CD8-positive, alpha-beta memory T cell (primary cell): ENCODE data around the gene GPD2. TPM values are rescaled to one million over a fixed set of nuclear protein-coding genes. Genes with fewer than 3 reads are reported as not detected.

Source experiments
- CTCF ChIA-PET: fragments of 350-600 bp; sonication (Branson Sonifier 250); formaldehyde crosslinking; loops from one replicate; lab custom pipeline; 2021; ENCODE audit warnings: antibody characterized with exemption; lab: Charles Lee
- POLR2A ChIA-PET: fragments of 350-600 bp; sonication (Branson Sonifier 250); formaldehyde crosslinking; loops from one replicate; lab custom pipeline; 2021; ENCODE audit warnings: antibody characterized with exemption; lab: Charles Lee
- DNase-seq, 5 donors: peaks; one replicate each; pipeline versions ENCODE4 v3.0.0 to v3.0.0-alpha.2; 2020 to 2022; ENCODE audit warnings: mixed read lengths in 1 of 5
- H3K27ac ChIP-seq: one replicate; pipeline ENCODE4 v1.7.0; 2013; ENCODE audit warnings: low read depth, mild to moderate bottlenecking, low read length, moderate library complexity
- H3K27me3 ChIP-seq: 2 replicates; pipeline ENCODE4 v1.7.0; 2013; ENCODE audit warnings: low read length, mild to moderate bottlenecking; ENCODE audit not compliant: insufficient read depth, poor library complexity, severe bottlenecking
- H3K36me3 ChIP-seq: 2 replicates; pipeline ENCODE4 v1.7.0; 2013; ENCODE audit warnings: mild to moderate bottlenecking, low read length, moderate library complexity; ENCODE audit not compliant: insufficient read depth
- H3K4me1 ChIP-seq: 2 replicates; pipeline ENCODE4 v1.7.0; 2013; ENCODE audit warnings: mild to moderate bottlenecking, low read length, moderate library complexity; ENCODE audit not compliant: insufficient read depth
- H3K4me3 ChIP-seq: 2 replicates; pipeline ENCODE4 v1.7.0; 2013; ENCODE audit warnings: mild to moderate bottlenecking, low read length
- H3K9me3 ChIP-seq: 2 replicates; pipeline ENCODE4 v1.7.0; 2013; ENCODE audit warnings: mild to moderate bottlenecking, low read length
- H3K27ac Mint-ChIP-seq, 8 donors: one replicate each; pipeline ENCODE4 v1.8.0; 2020 to 2021; ENCODE audit warnings: mixed read lengths in 8 of 8, mild to moderate bottlenecking in 6 of 8, inconsistent platforms in 3 of 8, moderate library complexity in 3 of 8
- H3K27me3 Mint-ChIP-seq, 2 donors: one replicate each; pipeline ENCODE4 v1.8.0; 2020 to 2021; ENCODE audit warnings: mixed read lengths in 2 of 2, mild to moderate bottlenecking in 1 of 2, moderate library complexity in 1 of 2
- H3K36me3 Mint-ChIP-seq, 3 donors: one replicate each; pipeline ENCODE4 v1.8.0; 2020 to 2021; ENCODE audit warnings: mixed read lengths in 3 of 3, inconsistent platforms in 1 of 3, mild to moderate bottlenecking in 1 of 3
- H3K4me1 Mint-ChIP-seq, 3 donors: one replicate each; pipeline ENCODE4 v1.8.0; 2020 to 2021; ENCODE audit warnings: mixed read lengths in 3 of 3, inconsistent platforms in 1 of 3, mild to moderate bottlenecking in 1 of 3
- H3K4me3 Mint-ChIP-seq, 7 donors: one replicate each; pipeline ENCODE4 v1.8.0; 2020 to 2021; ENCODE audit warnings: mixed read lengths in 7 of 7, mild to moderate bottlenecking in 6 of 7, moderate library complexity in 4 of 7, inconsistent platforms in 2 of 7
- H3K9me3 Mint-ChIP-seq, 5 donors: one replicate each; pipeline ENCODE4 v1.8.0; 2020 to 2022; ENCODE audit warnings: mixed read lengths in 5 of 5, mild to moderate bottlenecking in 3 of 5, moderate library complexity in 2 of 5, inconsistent platforms in 1 of 5
- polyA plus RNA-seq: library from polyadenylated mRNA; unstranded; fragments of 300-500 nt; fragmentation: Illumina TruSeq; gene quantifications from one replicate; pipeline ENCODE4 v1.2.3, GENCODE V29; 2021
- total RNA-seq, 2 experiments: library from RNA; stranded (reverse); gene quantifications; one replicate each; pipeline ENCODE4 v1.2.3, GENCODE V29; 2021

Gene GPD2
- total and polyA plus RNA-seq, 3 experiments from 2014 or later: 10.1 to 44.3 (median 38.9) TPM

- no peak overlapping the region for H3K27ac ChIP-seq
- no peak overlapping the region for H3K27ac Mint-ChIP-seq
These were observed 149.3 kb downstream of the GPD2 start for GRCh38 chr2:156585457-156585856.

GRCh38 chr2:156586621-156587020, 150.4 kb downstream of the GPD2 start:
- CTCF ChIA-PET: interaction anchor here (1.5 kb wide), 1 partner anchor 252 kb away, joined by 7 read pairs; no protein-coding TSS in a partner anchor
- Mint-ChIP-seq H3K36me3 (peaks cover 0 to 19% (median 8%) of the 10 kb centered on the region in 3 donors), H3K27ac (no peak overlapping the region), H3K4me1 (peaks cover 1 to 6% (median 4%) of the 10 kb centered on the region in 3 donors), H3K9me3 (no peaks in the 10 kb centered on the region), H3K4me3 (no peak overlapping the region), H3K27me3 (no peaks in the 10 kb centered on the region)
- Histone ChIP-seq H3K4me3 (no peak overlapping the region), H3K27ac (no peak overlapping the region), H3K9me3 (no peaks in the 10 kb centered on the region), H3K36me3 (no peaks in the 10 kb centered on the region), H3K4me1 (no peaks in the 10 kb centered on the region), H3K27me3 (no peaks in the 10 kb centered on the region)
- DNase-seq: no peak
- POLR2A ChIA-PET: no interaction called here

More at GRCh38 chr2:156585457-156585856, 149.3 kb downstream of the GPD2 start:
- H3K36me3 ChIP-seq: no peaks in the 10 kb centered on the region
- Mint-ChIP-seq H3K36me3 (peaks cover 0 to 20% (median 8%) of the 10 kb centered on the region in 3 donors), H3K4me3 (no peak overlapping the region), H3K4me1 (peaks cover 6 to 13% (median 9%) of the 10 kb centered on the region in 3 donors), H3K27me3 (no peaks in the 10 kb centered on the region), H3K9me3 (no peaks in the 10 kb centered on the region)
- DNase-seq: no peak
- H3K27me3 ChIP-seq: no peaks in the 10 kb centered on the region
- ChIA-PET POLR2A (no interaction called here), CTCF (no interaction called here)
- no peaks in the 10 kb centered on the region for H3K9me3 ChIP-seq
- no peak overlapping the region for H3K4me3 ChIP-seq
- H3K4me1 ChIP-seq: no peaks in the 10 kb centered on the region

- Mint-ChIP-seq H3K27me3 (no peaks in the 10 kb centered on the region), H3K9me3 (no peaks in the 10 kb centered on the region), H3K36me3 (peaks cover 0 to 4% (median 0%) of the 10 kb centered on the region in 3 donors), H3K4me3 (no peak overlapping the region), H3K27ac (peak overlapping the region in 2 of 8 donors; percentile 19 to 22), H3K4me1 (peaks cover 1 to 6% (median 4%) of the 10 kb centered on the region in 3 donors)
- H3K27me3 ChIP-seq: no peaks in the 10 kb centered on the region
- H3K4me3 ChIP-seq: no peak overlapping the region
- CTCF ChIA-PET: interaction anchor here (0.8 to 3.2 kb wide), 13 partner anchors 9 to 518 kb away, joined by 3 to 17 read pairs (median 3); partner anchors contain the start of gene NR4A2
- POLR2A ChIA-PET: interaction anchor here (0.6 to 1.8 kb wide), 3 partner anchors 249 to 433 kb away, joined by 3 to 9 read pairs (median 5); no protein-coding TSS in a partner anchor
- no peaks in the 10 kb centered on the region for H3K9me3 ChIP-seq
- no peaks in the 10 kb centered on the region for H3K4me1 ChIP-seq
- H3K36me3 ChIP-seq: no peaks in the 10 kb centered on the region
- no peak overlapping the region for H3K27ac ChIP-seq
- DNase-seq: peak in 2 of 5 donors; percentile 24 to 29
These were observed 153.4 kb downstream of the GPD2 start for GRCh38 chr2:156589381-156590079.

- no peak overlapping the region for H3K27ac Mint-ChIP-seq
- H3K27me3 Mint-ChIP-seq: no peaks in the 10 kb centered on the region
- H3K27me3 ChIP-seq: no peaks in the 10 kb centered on the region
- no peak overlapping the region for H3K4me3 ChIP-seq
- H3K4me3 Mint-ChIP-seq: no peak overlapping the region
- DNase-seq: no peak
- peaks cover 0 to 2% (median 0%) of the 10 kb centered on the region in 3 donors for H3K36me3 Mint-ChIP-seq
- peaks cover 1 to 6% (median 4%) of the 10 kb centered on the region in 3 donors for H3K4me1 Mint-ChIP-seq
- no peaks in the 10 kb centered on the region for H3K4me1 ChIP-seq
- H3K9me3 Mint-ChIP-seq: no peaks in the 10 kb centered on the region
- no peaks in the 10 kb centered on the region for H3K36me3 ChIP-seq
- CTCF ChIA-PET: interaction anchor here (1.0 to 3.2 kb wide), 8 partner anchors 14 to 399 kb away, joined by 3 to 17 read pairs (median 4); partner anchors contain the start of gene NR4A2
- H3K27ac ChIP-seq: no peak overlapping the region
- H3K9me3 ChIP-seq: no peaks in the 10 kb centered on the region
- POLR2A ChIA-PET: interaction anchor here (0.6 to 1.8 kb wide), 2 partner anchors 255 to 433 kb away, joined by 3 to 9 read pairs; no protein-coding TSS in a partner anchor
These were observed 154.0 kb downstream of the GPD2 start for GRCh38 chr2:156590085-156590739.

GRCh38 chr2:156592809-156593593, 156.8 kb downstream of the GPD2 start:
- no peak for DNase-seq
- Mint-ChIP-seq H3K27ac (no peak overlapping the region), H3K4me1 (peaks cover 1 to 6% (median 4%) of the 10 kb centered on the region in 3 donors), H3K4me3 (no peak overlapping the region), H3K36me3 (no peaks in the 10 kb centered on the region), H3K27me3 (peaks cover 0 to 2% of the 10 kb centered on the region in 2 donors), H3K9me3 (no peaks in the 10 kb centered on the region)
- Histone ChIP-seq H3K4me3 (no peak overlapping the region), H3K27me3 (no peaks in the 10 kb centered on the region), H3K36me3 (no peaks in the 10 kb centered on the region), H3K4me1 (no peaks in the 10 kb centered on the region), H3K27ac (no peak overlapping the region), H3K9me3 (no peaks in the 10 kb centered on the region)
- ChIA-PET CTCF (no interaction called here), POLR2A (no interaction called here)

- H3K36me3 Mint-ChIP-seq: no peaks in the 10 kb centered on the region
- no peak overlapping the region for H3K27ac ChIP-seq
- H3K36me3 ChIP-seq: no peaks in the 10 kb centered on the region
- H3K27me3 Mint-ChIP-seq: peaks cover 0 to 2% of the 10 kb centered on the region in 2 donors
- no peak overlapping the region for H3K4me3 Mint-ChIP-seq
- DNase-seq: no peak
- no peaks in the 10 kb centered on the region for H3K9me3 Mint-ChIP-seq
- no peaks in the 10 kb centered on the region for H3K4me1 ChIP-seq
- no peaks in the 10 kb centered on the region for H3K9me3 ChIP-seq
- no peaks in the 10 kb centered on the region for H3K27me3 ChIP-seq
- ChIA-PET POLR2A (no interaction called here), CTCF (no interaction called here)
- H3K27ac Mint-ChIP-seq: no peak overlapping the region
- H3K4me1 Mint-ChIP-seq: peaks cover 1 to 6% (median 4%) of the 10 kb centered on the region in 3 donors
- no peak overlapping the region for H3K4me3 ChIP-seq
These were observed 157.4 kb downstream of the GPD2 start for GRCh38 chr2:156593594-156593921.

GRCh38 chr2:156598563-156598962, 162.4 kb downstream of the GPD2 start:
- H3K36me3 ChIP-seq: no peaks in the 10 kb centered on the region
- H3K27me3 Mint-ChIP-seq: peaks cover 8 to 13% of the 10 kb centered on the region in 2 donors
- ChIA-PET POLR2A (no interaction called here), CTCF (no interaction called here)
- DNase-seq: no peak
- no peaks in the 10 kb centered on the region for H3K9me3 ChIP-seq
- no peak overlapping the region for H3K27ac ChIP-seq
- H3K4me1 ChIP-seq: no peaks in the 10 kb centered on the region
- no peaks in the 10 kb centered on the region for H3K36me3 Mint-ChIP-seq
- no peak overlapping the region for H3K27ac Mint-ChIP-seq
- H3K4me3 Mint-ChIP-seq: no peak overlapping the region
- no peaks in the 10 kb centered on the region for H3K4me1 Mint-ChIP-seq
- no peaks in the 10 kb centered on the region for H3K27me3 ChIP-seq
- H3K9me3 Mint-ChIP-seq: no peaks in the 10 kb centered on the region
- H3K4me3 ChIP-seq: no peak overlapping the region
